ENCODE data around the gene PPP1R9B. TPM values are rescaled to one million over a fixed set of nuclear protein-coding genes. Genes with fewer than 3 reads are reported as not detected.

Gene PPP1R9B
- polyA plus RNA-seq, 1 donor (not counting 4 experiments of a cell fraction or from before 2014, with no cell fraction given) = 16.1 TPM

DNA sequence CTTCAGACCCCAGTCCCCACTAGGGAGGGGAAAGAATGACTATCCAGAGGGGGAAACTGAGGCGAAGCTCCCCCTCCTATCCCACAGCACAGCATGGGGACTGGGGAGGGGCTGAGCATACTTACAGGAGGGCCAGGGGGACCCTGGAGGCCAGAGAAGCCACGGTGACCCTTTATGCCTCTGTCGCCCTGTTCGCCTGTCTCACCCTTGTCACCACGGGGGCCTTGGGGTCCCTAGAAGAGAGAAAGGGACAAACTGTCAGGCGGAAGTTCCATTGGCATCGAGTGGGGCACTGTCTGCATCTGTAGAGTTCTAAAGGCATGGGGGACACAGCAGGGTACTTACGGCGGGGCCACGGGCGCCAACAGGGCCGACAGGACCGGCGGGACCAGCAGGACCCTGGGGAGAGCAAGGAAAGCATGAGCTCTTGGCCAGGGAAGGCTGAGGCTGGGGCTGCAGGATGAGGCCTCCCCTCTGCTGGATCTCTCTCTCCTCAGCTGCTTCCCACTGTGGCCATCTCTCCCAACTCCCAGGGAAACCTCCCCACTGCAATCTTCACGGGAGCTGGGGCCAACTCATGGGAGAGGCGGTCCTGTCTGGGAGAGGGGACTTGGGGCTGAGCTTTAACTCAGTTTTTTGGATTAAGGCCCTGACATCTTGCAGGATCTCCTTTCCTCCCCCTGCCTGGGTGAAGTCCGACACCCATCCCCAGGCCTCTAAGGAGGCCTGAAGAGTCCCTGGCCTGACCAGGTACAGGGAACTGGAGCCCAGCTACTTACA, 37.5 kb upstream of the PPP1R9B start:
- no peak overlapping the region for H3K4me2 ChIP-seq (ENCODE audit: control insufficient read depth, extremely low read depth, insufficient read depth, low read depth, low read length)

DNA sequence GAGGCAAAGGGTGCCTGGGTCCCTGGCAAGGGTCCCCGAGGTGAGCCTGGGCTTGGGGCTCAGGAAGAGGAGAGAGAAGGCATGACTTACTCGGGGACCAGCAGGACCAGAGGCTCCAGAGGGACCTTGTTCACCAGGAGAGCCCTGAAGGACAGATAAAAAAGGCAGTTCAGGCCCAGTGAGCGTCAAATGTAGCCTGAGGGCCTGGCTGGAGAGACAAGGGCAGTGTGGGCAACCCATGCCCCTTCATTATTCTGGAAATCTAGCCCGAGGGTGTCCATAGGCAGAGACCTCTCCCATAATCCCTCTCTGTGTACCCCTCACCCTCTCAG, 36.9 kb upstream of the PPP1R9B start:
- H4K20me1 ChIP-seq (ENCODE audit: control insufficient read depth, extremely low read depth, insufficient read depth, low read length) = no peaks in the 10 kb centered on the region

More for the DNA sequence above, 37.5 kb upstream of the PPP1R9B start:
- Histone ChIP-seq H3K27ac (ENCODE audit: control insufficient read depth, insufficient read depth, low read length) (no peak overlapping the region), H3K9me1 (ENCODE audit: control insufficient read depth, extremely low read depth, insufficient read depth, low read length) (no peaks in the 10 kb centered on the region), H3K79me2 (ENCODE audit: control insufficient read depth, insufficient read depth, low read length) (no peaks in the 10 kb centered on the region), H3K4me1 (ENCODE audit: control insufficient read depth, extremely low read depth, insufficient read depth, low read length) (peaks cover 17% of the 10 kb centered on the region), H3K27me3 (ENCODE audit: control insufficient read depth, extremely low read depth, insufficient read depth, low read length) (no peaks in the 10 kb centered on the region), H2AFZ (ENCODE audit: control insufficient read depth, low read length) (no peak overlapping the region), H3K9ac (ENCODE audit: control insufficient read depth, extremely low read depth, insufficient read depth, low read length) (no peak overlapping the region), H3K9me3 (ENCODE audit: control insufficient read depth, low read depth, low read length) (no peaks in the 10 kb centered on the region), H4K20me1 (ENCODE audit: control insufficient read depth, extremely low read depth, insufficient read depth, low read length) (no peaks in the 10 kb centered on the region), H3K4me3 (ENCODE audit: control insufficient read depth in 2 of 3, extremely low read depth in 1 of 3, insufficient read depth in 2 of 3, low read depth in 1 of 3, low read length in 3 of 3) (no peak overlapping the region), H3K36me3 (ENCODE audit: control insufficient read depth in 2 of 2, extremely low read depth in 1 of 2, insufficient read depth in 2 of 2, low read length in 2 of 2) (peaks cover 0 to 10% of the 10 kb centered on the region in 2 experiments)
- dilution Hi-C loops (cut with MboI; ENCODE audit: extremely low pct_ligation_motif_present, low sequenced_read_pairs) = no loop called here
- TF ChIP-seq EZH2 (IDR thresholded peaks at IDR 0.05; ENCODE audit: low read length) = no peak
- TF ChIP-seq, protein P1, sequence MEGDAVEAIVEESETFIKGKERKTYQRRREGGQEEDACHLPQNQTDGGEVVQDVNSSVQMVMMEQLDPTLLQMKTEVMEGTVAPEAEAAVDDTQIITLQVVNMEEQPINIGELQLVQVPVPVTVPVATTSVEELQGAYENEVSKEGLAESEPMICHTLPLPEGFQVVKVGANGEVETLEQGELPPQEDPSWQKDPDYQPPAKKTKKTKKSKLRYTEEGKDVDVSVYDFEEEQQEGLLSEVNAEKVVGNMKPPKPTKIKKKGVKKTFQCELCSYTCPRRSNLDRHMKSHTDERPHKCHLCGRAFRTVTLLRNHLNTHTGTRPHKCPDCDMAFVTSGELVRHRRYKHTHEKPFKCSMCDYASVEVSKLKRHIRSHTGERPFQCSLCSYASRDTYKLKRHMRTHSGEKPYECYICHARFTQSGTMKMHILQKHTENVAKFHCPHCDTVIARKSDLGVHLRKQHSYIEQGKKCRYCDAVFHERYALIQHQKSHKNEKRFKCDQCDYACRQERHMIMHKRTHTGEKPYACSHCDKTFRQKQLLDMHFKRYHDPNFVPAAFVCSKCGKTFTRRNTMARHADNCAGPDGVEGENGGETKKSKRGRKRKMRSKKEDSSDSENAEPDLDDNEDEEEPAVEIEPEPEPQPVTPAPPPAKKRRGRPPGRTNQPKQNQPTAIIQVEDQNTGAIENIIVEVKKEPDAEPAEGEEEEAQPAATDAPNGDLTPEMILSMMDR (optimal IDR thresholded peaks at IDR 0.05 in 1 of 3, IDR thresholded peaks at IDR 0.05 in 1 of 3, conservative IDR thresholded peaks at IDR 0.05 in 1 of 3; ENCODE audit: extremely low read depth in 1 of 3, insufficient read depth in 2 of 3, low read length in 3 of 3) = no peak
- DNase-seq (ENCODE audit: low read depth, low spot score) = no peak
- FAIRE-seq = no peak

More for the DNA sequence above, 36.9 kb upstream of the PPP1R9B start:
- Histone ChIP-seq H3K4me1 (ENCODE audit: control insufficient read depth, extremely low read depth, insufficient read depth, low read length) (peaks cover 17% of the 10 kb centered on the region), H3K36me3 (ENCODE audit: control insufficient read depth in 2 of 2, extremely low read depth in 1 of 2, insufficient read depth in 2 of 2, low read length in 2 of 2) (peaks cover 0 to 10% of the 10 kb centered on the region in 2 experiments), H3K4me3 (ENCODE audit: control insufficient read depth in 2 of 3, extremely low read depth in 1 of 3, insufficient read depth in 2 of 3, low read depth in 1 of 3, low read length in 3 of 3) (no peak overlapping the region), H3K9me3 (ENCODE audit: control insufficient read depth, low read depth, low read length) (no peaks in the 10 kb centered on the region), H2AFZ (ENCODE audit: control insufficient read depth, low read length) (no peak overlapping the region), H3K9ac (ENCODE audit: control insufficient read depth, extremely low read depth, insufficient read depth, low read length) (no peak overlapping the region), H3K27me3 (ENCODE audit: control insufficient read depth, extremely low read depth, insufficient read depth, low read length) (no peaks in the 10 kb centered on the region), H3K9me1 (ENCODE audit: control insufficient read depth, extremely low read depth, insufficient read depth, low read length) (no peaks in the 10 kb centered on the region), H3K4me2 (ENCODE audit: control insufficient read depth, extremely low read depth, insufficient read depth, low read depth, low read length) (no peak overlapping the region), H3K79me2 (ENCODE audit: control insufficient read depth, insufficient read depth, low read length) (no peaks in the 10 kb centered on the region), H3K27ac (ENCODE audit: control insufficient read depth, insufficient read depth, low read length) (no peak overlapping the region)
- FAIRE-seq (no peak), DNase-seq (ENCODE audit: low read depth, low spot score) (no peak)
- dilution Hi-C loops (cut with MboI; ENCODE audit: extremely low pct_ligation_motif_present, low sequenced_read_pairs) = no loop called here
- TF ChIP-seq, protein P1 (optimal IDR thresholded peaks at IDR 0.05 in 1 of 3, IDR thresholded peaks at IDR 0.05 in 1 of 3, conservative IDR thresholded peaks at IDR 0.05 in 1 of 3; ENCODE audit: extremely low read depth in 1 of 3, insufficient read depth in 2 of 3, low read length in 3 of 3) = no peak
- TF ChIP-seq EZH2 (IDR thresholded peaks at IDR 0.05; ENCODE audit: low read length) = no peak
